IPS-15b (cell line): ENCODE results near the gene MPZL3.

ENCODE experiments used
- H3K27me3 ChIP-seq: one replicate; pipeline ENCODE4 v1.6.1; 2013; ENCODE audit warnings: low read length; ENCODE audit not compliant: control insufficient read depth, insufficient read depth
- H3K36me3 ChIP-seq: one replicate; pipeline ENCODE4 v1.6.1; 2013; ENCODE audit warnings: low read length; ENCODE audit not compliant: control insufficient read depth, insufficient read depth
- H3K4me1 ChIP-seq: one replicate; pipeline ENCODE4 v1.6.1; 2013; ENCODE audit warnings: mild to moderate bottlenecking, low read length; ENCODE audit not compliant: control insufficient read depth, insufficient read depth
- H3K4me3 ChIP-seq: one replicate; pipeline ENCODE4 v1.5.1; 2013; ENCODE audit warnings: low read depth, low read length
- H3K9ac ChIP-seq: one replicate; pipeline ENCODE4 v1.6.1; 2013; ENCODE audit warnings: low read depth, mild to moderate bottlenecking, low read length
- H3K9me3 ChIP-seq: one replicate; pipeline ENCODE4 v1.6.1; 2013; ENCODE audit warnings: mild to moderate bottlenecking, low read length; ENCODE audit not compliant: control insufficient read depth, insufficient read depth

MPZL3 gene

DNA sequence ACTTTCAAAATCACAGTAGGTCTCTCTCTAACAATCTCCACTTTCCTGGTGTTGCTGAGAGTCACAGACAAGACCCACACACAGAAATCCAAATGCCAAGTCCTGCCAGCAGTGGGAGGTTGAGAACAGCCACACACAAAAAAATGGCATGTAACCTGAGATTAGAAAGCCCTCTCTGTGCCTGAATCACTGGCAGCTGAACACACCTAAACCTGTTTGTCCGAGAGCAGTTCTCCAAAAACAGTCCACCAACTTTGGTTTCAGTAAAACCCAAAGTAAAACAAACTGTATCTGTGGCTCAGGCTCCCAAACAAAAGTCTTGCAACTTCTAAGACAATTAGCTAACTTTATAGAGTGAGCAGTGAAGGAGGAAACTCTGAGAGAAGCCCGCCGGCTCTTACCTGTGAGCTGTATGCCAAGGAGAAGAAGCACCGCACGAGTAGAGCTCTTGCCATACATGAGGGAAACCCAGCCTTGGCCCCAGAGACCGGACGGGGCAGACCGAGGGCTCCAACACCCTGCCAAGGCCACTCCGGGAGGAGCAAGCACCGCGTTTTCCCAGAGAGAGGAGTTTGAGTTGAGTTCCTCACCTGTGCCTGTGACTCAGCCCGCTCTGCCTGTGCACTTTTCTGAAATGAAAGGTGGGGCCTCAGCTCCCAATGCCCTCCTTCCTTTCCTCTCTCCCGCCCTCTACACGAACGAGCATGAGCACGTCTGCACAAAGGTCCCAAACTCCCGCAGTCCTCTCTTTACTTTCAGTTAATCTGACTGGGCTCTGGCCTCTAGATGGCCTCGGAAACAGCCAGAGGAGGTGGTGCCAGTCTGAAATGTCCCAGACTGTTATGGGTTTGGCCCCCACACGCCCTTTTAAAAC, 11.8 kb upstream of the MPZL3 start, which contains the start of gene MPZL2:
TSS of gene MPZL2 (minus strand) at position 603 of the 874 bp plus-strand sequence. CDS start at position 459, 144 bp downstream.
- Histone ChIP-seq H3K4me1 (peaks cover 15% of the 10 kb centered on the region), H3K9me3 (no peaks in the 10 kb centered on the region), H3K36me3 (no peaks in the 10 kb centered on the region), H3K9ac (peak within 1 kb of the TSS; percentile 47), H3K4me3 (peak within 1 kb of the TSS; percentile 54), H3K27me3 (peaks cover 58% of the 10 kb centered on the region)

DNA sequence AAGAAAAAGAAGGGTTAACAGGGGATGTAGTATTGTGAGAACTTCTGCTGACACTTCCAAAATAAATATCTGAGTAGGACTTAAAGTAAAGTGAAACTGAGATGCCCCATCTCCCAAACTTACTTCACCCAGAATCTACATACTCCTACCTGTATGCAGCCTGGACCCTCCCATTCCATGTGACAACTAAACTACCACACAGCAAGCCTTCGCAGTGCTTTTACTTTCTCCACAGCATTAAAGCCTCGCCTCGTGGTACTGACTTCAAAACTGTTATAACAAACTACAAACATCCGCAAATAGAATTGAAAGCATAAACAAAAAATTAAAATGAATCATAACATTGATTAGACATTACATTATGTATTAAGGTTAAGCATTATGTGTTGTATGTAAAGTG, 10.9 kb upstream of the MPZL3 start:
- H3K4me1 ChIP-seq = peaks cover 15% of the 10 kb centered on the region
- no peaks in the 10 kb centered on the region for H3K9me3 ChIP-seq
- H3K4me3 ChIP-seq = no peak overlapping the region
- peaks cover 58% of the 10 kb centered on the region for H3K27me3 ChIP-seq
- no peaks in the 10 kb centered on the region for H3K36me3 ChIP-seq
- no peak overlapping the region for H3K9ac ChIP-seq

DNA sequence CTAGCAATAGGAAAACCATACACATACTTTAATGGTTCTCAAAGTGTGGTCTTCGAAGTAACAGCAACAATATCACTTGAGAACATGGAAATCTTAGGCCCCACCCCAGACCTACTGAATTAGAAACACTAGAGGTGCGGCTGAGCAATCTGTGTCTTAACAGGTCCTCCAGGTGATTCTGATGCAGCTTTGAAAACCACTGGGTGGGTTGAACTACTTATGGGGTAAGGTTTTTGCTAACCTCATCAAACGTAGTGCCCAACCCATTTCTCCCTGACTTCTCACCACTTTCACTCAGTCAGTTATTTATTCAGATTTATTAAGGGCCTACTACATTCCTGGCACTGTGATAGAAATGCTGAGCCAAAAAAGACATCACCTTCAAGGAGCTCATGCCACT, 8.2 kb upstream of the MPZL3 start:
- no peaks in the 10 kb centered on the region for H3K36me3 ChIP-seq
- peaks cover 37% of the 10 kb centered on the region for H3K27me3 ChIP-seq

DNA sequence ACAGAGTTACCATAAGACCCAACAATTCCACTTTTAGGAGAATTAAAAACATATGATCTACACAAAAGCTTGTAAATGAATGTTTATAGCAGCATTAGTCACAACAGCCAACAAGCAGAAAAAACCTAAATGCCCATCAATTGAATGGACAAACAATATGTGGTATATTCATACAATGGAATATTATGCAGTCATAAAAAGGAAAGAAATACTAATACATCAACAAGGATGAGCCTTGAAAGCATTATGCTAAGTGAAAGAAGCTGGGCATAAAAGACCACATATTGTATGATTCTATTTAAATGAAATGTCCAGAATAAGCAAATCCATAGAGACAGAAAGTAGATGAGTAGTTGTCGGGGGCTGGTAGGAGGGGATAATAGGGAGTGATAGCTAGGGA, 7.0 kb upstream of the MPZL3 start:
- Histone ChIP-seq H3K36me3 (no peaks in the 10 kb centered on the region), H3K4me3 (no peak overlapping the region), H3K4me1 (peaks cover 6% of the 10 kb centered on the region), H3K9me3 (no peaks in the 10 kb centered on the region), H3K9ac (no peak overlapping the region), H3K27me3 (peaks cover 26% of the 10 kb centered on the region)

More for the DNA sequence above, 8.2 kb upstream of the MPZL3 start:
- peaks cover 15% of the 10 kb centered on the region for H3K4me1 ChIP-seq
- no peaks in the 10 kb centered on the region for H3K9me3 ChIP-seq
- no peak overlapping the region for H3K9ac ChIP-seq
- H3K4me3 ChIP-seq = no peak overlapping the region

DNA sequence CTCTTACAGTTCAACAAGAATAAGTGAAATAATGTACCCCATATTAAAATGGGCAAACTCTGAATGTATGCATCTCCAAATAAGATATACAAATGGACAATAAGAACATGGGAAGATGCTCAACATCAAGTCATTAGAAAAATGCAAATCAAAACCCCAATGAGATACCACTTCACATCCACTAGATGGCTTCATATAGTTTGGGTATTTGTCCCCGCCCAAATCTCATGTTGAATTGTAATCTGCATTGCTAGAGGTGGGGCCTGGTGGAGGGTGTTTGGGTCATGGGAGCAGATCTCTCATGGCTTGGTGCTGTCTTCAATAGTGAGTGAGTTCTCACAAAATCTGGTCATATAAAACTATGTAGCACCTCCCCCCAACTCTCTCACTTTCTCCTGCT, 6.2 kb upstream of the MPZL3 start:
- no peak overlapping the region for H3K4me3 ChIP-seq
- H3K36me3 ChIP-seq = no peaks in the 10 kb centered on the region
- H3K9me3 ChIP-seq = no peaks in the 10 kb centered on the region
- no peak overlapping the region for H3K9ac ChIP-seq
- peaks cover 3% of the 10 kb centered on the region for H3K4me1 ChIP-seq
- peaks cover 21% of the 10 kb centered on the region for H3K27me3 ChIP-seq

DNA sequence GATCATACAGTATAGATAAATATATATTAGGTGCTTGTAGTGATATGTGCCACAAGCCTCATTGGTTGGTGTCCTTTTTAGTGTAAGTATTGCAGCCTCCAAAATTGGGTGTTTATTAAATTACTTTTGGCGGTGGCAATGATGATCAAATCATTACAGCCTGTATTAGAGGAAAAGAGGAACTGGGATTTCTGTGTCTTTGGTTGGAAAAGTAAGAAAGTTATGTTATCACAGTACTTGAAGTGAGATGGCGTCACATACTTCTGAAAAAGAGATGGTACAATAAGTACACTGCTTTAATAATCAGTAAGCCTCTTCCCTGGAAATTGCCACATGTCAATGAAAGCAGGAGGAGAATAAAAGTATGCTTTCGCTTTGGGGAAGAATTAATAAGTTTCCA, 523 bp upstream of the MPZL3 start:
- H3K4me3 ChIP-seq = peak overlapping the region; percentile 90
- no peaks in the 10 kb centered on the region for H3K9me3 ChIP-seq
- H3K4me1 ChIP-seq = no peaks in the 10 kb centered on the region
- no peaks in the 10 kb centered on the region for H3K27me3 ChIP-seq
- H3K36me3 ChIP-seq = no peaks in the 10 kb centered on the region
- H3K9ac ChIP-seq = no peak overlapping the region

DNA sequence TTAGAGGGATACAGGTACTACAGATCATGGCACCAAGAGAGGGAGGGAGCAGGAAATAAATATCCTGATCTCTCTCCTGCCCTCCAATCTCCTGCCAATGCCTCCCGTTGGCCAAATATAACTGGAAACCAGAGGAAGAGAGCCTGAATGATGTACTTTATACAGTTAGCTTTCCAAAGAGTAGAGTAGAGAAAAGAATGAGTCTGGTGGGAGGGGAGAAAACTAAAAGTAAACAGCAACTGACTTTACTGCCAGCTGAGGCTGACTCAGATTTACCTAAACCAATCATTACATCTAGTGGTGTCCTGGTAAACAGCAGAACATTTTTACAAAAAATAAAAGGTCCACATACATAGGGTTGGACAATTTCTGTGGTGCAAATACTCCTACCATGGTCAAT, 5.1 kb downstream of the MPZL3 start:
- Histone ChIP-seq H3K9ac (no peak overlapping the region), H3K9me3 (no peaks in the 10 kb centered on the region), H3K4me1 (no peaks in the 10 kb centered on the region), H3K4me3 (no peak overlapping the region), H3K36me3 (no peaks in the 10 kb centered on the region), H3K27me3 (peaks cover 2% of the 10 kb centered on the region)

DNA sequence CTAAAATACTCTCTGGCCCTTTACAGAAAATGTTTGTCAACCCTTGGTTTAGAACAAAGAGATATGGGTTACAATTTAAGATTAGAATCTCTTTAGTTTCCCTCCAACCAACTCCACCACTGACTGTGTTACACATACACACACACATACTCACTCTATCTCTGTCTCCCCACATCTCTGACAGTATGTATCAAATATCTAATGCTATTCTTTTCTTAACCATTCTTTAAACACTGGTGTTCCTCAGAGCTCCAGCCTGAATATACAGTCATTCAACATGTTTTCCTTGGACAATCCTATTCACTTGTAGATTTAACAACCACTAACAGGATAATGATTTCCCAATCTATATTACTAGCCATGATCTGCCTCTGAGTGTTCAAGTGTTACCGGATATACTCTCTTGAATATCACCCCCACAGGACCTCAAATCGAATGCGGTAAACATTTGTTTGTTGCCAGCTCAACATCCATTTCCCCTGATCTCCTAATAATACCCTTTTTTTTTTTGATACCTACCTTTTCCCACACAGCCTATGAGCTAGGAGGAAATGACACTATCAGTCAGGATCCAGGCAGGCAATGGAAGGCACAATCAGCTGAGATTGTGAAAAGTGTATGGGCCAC, 6.1 kb downstream of the MPZL3 start:
- Histone ChIP-seq H3K4me3 (no peak overlapping the region), H3K27me3 (peaks cover 2% of the 10 kb centered on the region), H3K9ac (no peak overlapping the region), H3K36me3 (no peaks in the 10 kb centered on the region), H3K9me3 (no peaks in the 10 kb centered on the region), H3K4me1 (no peaks in the 10 kb centered on the region)

DNA sequence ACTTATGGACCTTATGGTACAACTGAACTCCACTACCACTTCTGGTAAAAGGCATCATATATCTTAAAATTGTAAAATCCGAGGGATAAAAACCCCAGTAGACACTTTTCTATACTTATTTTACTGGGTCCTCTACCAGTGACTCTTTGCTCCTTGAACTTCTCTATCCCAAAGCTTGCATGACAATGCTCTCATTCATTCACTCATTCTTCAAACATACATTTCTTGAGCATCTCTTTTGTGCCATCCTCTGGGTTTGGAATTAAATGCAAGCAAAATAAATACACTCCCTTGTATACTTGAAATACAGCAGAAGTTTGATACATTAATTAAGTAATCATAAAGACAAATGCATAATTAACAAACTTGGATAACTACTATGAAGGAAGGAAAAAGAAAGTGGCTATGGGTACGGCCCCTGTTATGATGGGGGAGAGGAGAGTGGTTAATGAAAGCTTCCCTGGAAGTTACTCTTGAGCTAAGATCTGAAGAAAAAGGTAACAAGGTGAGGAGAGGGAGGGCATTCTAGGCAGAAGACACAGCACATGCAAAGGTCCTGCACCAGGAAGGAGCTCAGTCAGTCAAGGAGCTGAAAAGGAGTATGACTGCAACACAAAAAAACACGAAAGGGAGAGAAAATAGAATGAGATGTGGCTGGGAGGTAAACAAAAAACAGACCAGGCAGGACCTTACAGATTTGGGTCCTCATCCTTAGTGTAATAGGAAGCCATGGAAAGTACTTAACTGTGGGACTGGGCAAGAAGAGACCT, 8.0 kb downstream of the MPZL3 start:
- Histone ChIP-seq H3K9me3 (no peaks in the 10 kb centered on the region), H3K9ac (no peak overlapping the region), H3K36me3 (no peaks in the 10 kb centered on the region), H3K27me3 (peaks cover 2% of the 10 kb centered on the region), H3K4me3 (no peak overlapping the region), H3K4me1 (no peaks in the 10 kb centered on the region)

DNA sequence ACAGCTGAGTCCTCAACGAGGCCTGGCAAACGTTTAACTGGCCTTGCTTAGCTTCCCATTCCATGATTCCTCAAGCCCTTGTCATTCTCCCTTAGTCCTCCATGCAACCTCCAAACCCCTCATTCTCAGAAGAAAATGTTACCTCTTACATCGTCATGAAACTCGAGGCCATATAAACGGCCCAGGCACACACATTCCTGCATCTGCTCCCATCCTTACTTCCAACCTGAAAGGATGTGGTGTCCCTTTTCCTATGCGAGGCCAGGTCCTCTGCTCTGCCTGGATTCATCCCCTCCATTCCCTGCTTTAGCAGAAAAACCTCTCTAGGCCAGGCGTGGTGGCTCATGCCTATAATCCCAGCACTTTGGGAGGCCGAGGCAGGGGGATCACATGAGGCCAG, 9.0 kb downstream of the MPZL3 start:
- no peaks in the 10 kb centered on the region for H3K9me3 ChIP-seq
- no peaks in the 10 kb centered on the region for H3K4me1 ChIP-seq
- no peak overlapping the region for H3K4me3 ChIP-seq
- H3K9ac ChIP-seq = no peak overlapping the region
- H3K27me3 ChIP-seq = peaks cover 2% of the 10 kb centered on the region
- no peaks in the 10 kb centered on the region for H3K36me3 ChIP-seq

DNA sequence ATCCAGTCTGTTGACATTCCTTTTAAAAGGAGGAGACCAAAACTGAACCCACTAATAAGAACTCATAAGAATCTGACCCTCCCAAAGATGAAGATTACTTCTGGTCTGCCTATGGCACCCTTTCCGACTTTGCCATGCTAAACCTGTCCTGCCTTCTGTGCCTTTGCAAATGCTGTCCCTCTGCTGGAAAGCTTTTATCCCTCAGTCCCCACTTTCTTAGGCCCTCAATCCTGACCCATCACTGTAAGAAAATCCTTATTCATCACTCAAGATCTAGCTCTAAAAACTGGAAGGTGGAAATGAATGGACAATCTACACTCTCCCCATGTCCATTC, 10.4 kb downstream of the MPZL3 start:
- no peaks in the 10 kb centered on the region for H3K36me3 ChIP-seq
- H3K9me3 ChIP-seq = no peaks in the 10 kb centered on the region
- H3K4me3 ChIP-seq = no peak overlapping the region
- no peak overlapping the region for H3K9ac ChIP-seq
- H3K4me1 ChIP-seq = no peaks in the 10 kb centered on the region
- peaks cover 2% of the 10 kb centered on the region for H3K27me3 ChIP-seq
